Large intestine (tissue), 3 donors: ENCODE measurements around the gene ADGRB3. TPM values are rescaled to one million over a fixed set of nuclear protein-coding genes. Genes with fewer than 3 reads are reported as not detected.

Experiments used
- DNase-seq, 2 donors: peaks; one replicate each; pipeline versions ENCODE4 v3.0.0 to v3.0.0-alpha.2; 2013
- H3K27ac ChIP-seq: one replicate; pipeline ENCODE4 v1.5.1; 2013; ENCODE audit warnings: low read length
- H3K27me3 ChIP-seq: 2 replicates; pipeline ENCODE4 v1.6.1; 2013; ENCODE audit warnings: low read length; ENCODE audit not compliant: control insufficient read depth, insufficient read depth
- H3K36me3 ChIP-seq: 2 replicates; pipeline ENCODE4 v1.6.1; 2013; ENCODE audit warnings: low read length; ENCODE audit not compliant: control insufficient read depth, insufficient read depth
- H3K4me1 ChIP-seq: one replicate; pipeline ENCODE4 v1.6.1; 2013; ENCODE audit warnings: low read length; ENCODE audit not compliant: control insufficient read depth, insufficient read depth
- H3K4me3 ChIP-seq: one replicate; pipeline ENCODE4 v1.5.1; 2013; ENCODE audit warnings: low read length
- H3K9me3 ChIP-seq: one replicate; pipeline ENCODE4 v1.6.1; 2013; ENCODE audit warnings: mild to moderate bottlenecking, low read depth, low read length, moderate library complexity; ENCODE audit not compliant: control insufficient read depth
- WGBS: methylation state at CpG from one replicate; pipeline ENCODE4 v1.1.5; 2013; ENCODE audit warnings: low lambda C conversion rate; ENCODE audit not compliant: insufficient coverage; 5-methylcytosine and 5-hydroxymethylcytosine counted together
- polyA plus RNA-seq: library from polyadenylated mRNA; unstranded; fragments of 120-200 nt; gene quantifications from one replicate; pipeline ENCODE4 v1.2.1, GENCODE V29; 2013

Gene ADGRB3
- polyA plus RNA-seq, 1 donor: 8.3 TPM

DNA sequence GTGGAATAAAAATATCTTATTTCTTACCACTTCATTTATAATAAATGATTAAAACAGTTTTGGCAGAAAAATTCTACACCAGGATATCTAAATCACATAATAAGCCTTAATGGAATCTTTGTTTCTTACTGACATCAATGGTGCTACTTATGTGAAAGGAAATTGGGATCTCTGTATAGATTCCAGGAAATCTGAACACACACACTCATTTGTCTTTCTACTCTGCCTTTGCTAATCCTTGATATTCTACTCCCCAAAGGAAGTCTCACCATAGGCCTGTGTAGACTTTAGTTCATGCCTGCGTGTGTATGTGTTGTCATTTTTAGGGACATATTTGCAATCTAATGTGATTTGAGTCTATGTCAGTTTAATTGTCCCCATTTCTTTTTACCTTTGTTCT is 7.9 kb downstream of the ADGRB3 start:
- H3K9me3 ChIP-seq: no peaks in the 10 kb centered on the region
- no peak overlapping the region for H3K4me3 ChIP-seq
- no peaks in the 10 kb centered on the region for H3K36me3 ChIP-seq
- DNase-seq: no peak
- H3K4me1 ChIP-seq: no peaks in the 10 kb centered on the region
- H3K27me3 ChIP-seq: peaks cover 4% of the 10 kb centered on the region
- no CpG with 5 or more reads among the region's 1 CpG for whole genome bisulfite sequencing
- H3K27ac ChIP-seq: no peak overlapping the region

DNA sequence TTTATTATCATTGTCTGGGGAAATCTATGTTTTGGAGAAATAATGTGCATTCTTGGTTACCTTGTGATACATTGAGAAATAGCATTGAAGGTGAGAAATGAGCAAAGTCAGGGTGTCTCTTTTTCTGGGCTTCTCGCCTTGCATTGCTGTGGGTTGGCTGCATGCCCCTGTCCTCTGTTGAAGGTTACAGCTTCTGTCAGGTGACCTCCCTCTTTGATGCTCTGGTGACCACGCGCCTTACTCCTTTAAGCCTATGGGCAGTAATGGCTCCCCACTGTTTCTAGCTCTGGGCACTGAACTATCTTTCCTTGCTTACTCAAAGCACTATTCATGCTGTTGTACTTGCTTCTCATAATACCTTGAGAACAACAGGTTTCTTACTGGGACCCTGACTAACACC is 14.6 kb downstream of the ADGRB3 start:
- H3K9me3 ChIP-seq: no peaks in the 10 kb centered on the region
- DNase-seq: no peak
- no peaks in the 10 kb centered on the region for H3K4me1 ChIP-seq
- H3K27ac ChIP-seq: no peak overlapping the region
- no peaks in the 10 kb centered on the region for H3K27me3 ChIP-seq
- 80% methylated on average over 1 of the region's 3 CpGs for WGBS
- H3K36me3 ChIP-seq: no peaks in the 10 kb centered on the region
- H3K4me3 ChIP-seq: no peak overlapping the region

DNA sequence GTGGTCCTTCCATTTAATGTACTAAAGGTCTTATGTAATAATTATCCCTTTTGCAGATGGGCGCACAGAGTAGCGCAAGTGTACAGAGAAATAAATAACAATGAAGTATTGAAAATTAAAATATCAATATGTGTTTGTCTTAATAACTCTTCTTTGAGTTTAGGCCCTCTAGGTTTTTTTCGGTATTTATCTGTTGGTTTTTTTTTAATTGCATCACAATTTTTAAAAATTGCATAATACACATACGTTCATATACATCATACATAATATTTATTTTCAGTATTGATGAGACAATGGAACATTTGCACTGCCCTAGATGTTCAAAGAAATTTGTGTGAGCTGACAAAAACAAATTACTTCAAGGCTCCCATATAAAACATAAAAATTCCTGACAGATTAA is 15.1 kb downstream of the ADGRB3 start:
- no peaks in the 10 kb centered on the region for H3K36me3 ChIP-seq
- H3K9me3 ChIP-seq: no peaks in the 10 kb centered on the region
- no peak overlapping the region for H3K27ac ChIP-seq
- no peaks in the 10 kb centered on the region for H3K4me1 ChIP-seq
- 93% methylated on average over 3 of the region's 4 CpGs for WGBS
- no peaks in the 10 kb centered on the region for H3K27me3 ChIP-seq
- no peak overlapping the region for H3K4me3 ChIP-seq
- no peak for DNase-seq

DNA sequence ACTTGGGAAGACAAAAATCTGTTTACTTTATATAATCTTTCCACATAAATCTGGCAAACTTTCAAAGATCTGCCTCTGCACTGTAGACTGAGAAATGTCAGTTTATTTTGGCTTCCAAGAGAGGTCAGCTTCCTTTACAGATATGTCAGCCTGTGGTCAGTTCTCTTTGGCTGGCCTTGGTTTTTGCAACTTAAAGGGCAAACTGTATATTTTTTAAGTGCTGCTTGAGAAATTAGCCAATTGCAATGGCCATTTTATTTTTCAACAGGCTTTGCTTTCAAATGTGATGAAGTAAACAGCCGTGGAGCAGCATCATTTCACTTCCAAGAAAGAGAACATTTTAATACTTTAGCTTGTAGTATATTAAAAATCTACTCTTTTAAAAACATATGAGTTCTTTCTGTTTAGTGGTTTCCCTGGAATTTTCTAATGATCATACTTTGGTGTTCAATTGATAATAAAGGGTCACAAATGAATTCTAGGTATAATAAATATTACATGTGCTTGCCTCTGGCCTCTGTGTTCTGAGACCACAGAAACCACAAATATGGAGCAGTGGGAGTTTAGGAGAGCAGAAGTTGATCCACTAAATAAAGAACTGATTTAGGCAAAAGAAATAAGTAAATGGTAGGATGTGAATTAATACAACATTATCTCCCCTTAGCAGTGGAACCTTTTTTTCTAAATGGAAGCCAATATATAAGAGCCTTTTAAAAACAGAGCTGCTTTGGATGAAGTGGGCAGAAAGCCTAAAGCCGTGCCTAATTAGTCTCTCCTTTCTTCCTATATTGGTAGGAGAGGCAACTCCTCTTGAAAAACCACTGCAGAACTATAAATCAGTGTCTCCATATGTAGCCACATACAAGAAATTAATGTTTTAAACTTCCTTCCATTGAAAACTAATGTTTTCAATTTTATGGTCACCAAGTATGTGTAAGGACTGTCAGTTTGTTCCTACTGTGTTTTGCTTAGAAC is 16.2 kb downstream of the ADGRB3 start:
- DNase-seq: no peak

DNA sequence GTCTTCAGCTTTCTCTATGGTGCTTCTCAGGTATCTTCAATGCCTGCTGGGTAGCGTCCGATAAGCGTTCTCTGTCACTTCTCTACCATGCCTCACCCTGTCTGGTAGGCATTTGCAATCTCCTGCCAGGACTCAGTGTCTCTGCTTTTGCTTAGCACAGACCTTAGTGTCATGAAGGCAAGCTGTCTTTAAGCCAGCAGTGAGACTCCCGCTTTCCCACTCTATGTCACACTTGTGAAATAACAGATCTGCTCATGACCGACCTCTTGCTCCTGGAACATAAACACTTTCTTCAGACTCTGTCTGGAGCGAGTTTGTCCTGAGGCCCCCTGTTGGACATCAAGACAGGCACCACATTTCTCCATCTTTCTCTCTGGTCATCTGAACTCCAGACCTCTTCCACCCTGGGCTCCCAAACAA is 17.0 kb downstream of the ADGRB3 start:
- H3K9me3 ChIP-seq: no peaks in the 10 kb centered on the region
- WGBS: 100% methylated on average over 1 of the region's 6 CpGs
- no peaks in the 10 kb centered on the region for H3K27me3 ChIP-seq
- no peaks in the 10 kb centered on the region for H3K4me1 ChIP-seq
- H3K27ac ChIP-seq: no peak overlapping the region
- H3K36me3 ChIP-seq: no peaks in the 10 kb centered on the region
- no peak overlapping the region for H3K4me3 ChIP-seq
- DNase-seq: no peak

More for the DNA sequence above, 16.2 kb downstream of the ADGRB3 start:
- no peak overlapping the region for H3K27ac ChIP-seq
- no peaks in the 10 kb centered on the region for H3K4me1 ChIP-seq
- no peaks in the 10 kb centered on the region for H3K36me3 ChIP-seq
- no peaks in the 10 kb centered on the region for H3K9me3 ChIP-seq
- WGBS: no CpG with 5 or more reads among the region's 2 CpGs
- no peak overlapping the region for H3K4me3 ChIP-seq
- H3K27me3 ChIP-seq: no peaks in the 10 kb centered on the region

DNA sequence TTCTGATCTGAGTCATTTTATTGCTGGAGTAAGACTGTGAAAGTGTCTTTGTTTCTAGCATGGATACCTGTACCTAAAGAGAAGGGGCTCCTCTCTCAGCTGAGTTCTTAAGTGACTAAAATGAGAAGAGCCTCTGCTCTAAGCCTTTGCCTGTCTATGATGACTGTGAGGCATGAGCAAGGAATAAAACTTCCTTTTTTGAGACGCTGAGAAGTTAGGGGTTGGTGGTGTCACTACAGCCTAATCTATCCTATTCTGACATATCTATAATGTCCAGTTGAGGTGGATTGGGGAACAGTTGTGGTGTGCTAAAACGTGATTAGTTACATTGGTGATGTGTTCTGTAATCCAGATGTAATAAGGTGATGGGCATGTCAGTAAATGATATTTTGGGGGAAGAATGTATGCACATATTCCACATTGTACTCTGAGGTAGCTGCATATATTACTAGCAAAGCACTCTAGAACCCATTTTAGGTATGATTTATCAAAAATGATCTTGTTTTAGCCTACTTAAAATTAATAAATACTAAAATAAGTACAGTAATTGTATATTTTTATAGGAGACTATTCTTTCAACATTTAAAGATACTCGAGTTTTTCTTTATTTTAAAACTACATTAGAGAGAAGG is 18.1 kb downstream of the ADGRB3 start:
- Histone ChIP-seq H3K27me3 (no peaks in the 10 kb centered on the region), H3K4me3 (no peak overlapping the region), H3K4me1 (no peaks in the 10 kb centered on the region), H3K9me3 (no peaks in the 10 kb centered on the region), H3K36me3 (no peaks in the 10 kb centered on the region), H3K27ac (no peak overlapping the region)
- no peak for DNase-seq
- 67% methylated on average over 1 of the region's 3 CpGs for WGBS

DNA sequence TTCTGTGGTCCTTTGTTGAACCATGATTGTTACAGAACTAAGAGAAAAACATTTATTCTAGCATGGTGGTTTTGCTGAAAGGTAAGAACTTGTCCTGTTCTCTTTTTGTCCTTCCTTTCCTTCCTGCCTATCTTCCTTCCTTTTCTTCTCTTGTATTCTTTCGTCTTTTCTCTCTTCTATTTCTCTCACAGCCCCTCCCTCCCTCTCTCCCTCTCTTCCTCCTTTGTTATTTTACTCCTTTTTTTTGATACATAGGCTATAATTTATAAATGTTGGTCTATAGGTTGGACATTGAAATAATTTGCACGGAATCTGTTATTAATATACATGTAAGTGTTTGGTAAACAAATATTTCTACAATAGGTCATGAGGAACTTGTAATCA is 18.6 kb downstream of the ADGRB3 start:
- DNase-seq: no peak
- Histone ChIP-seq H3K27ac (no peak overlapping the region), H3K4me1 (no peaks in the 10 kb centered on the region), H3K9me3 (no peaks in the 10 kb centered on the region), H3K27me3 (no peaks in the 10 kb centered on the region), H3K36me3 (no peaks in the 10 kb centered on the region), H3K4me3 (no peak overlapping the region)
- WGBS: 53% methylated on average over 1 of the region's 2 CpGs

DNA sequence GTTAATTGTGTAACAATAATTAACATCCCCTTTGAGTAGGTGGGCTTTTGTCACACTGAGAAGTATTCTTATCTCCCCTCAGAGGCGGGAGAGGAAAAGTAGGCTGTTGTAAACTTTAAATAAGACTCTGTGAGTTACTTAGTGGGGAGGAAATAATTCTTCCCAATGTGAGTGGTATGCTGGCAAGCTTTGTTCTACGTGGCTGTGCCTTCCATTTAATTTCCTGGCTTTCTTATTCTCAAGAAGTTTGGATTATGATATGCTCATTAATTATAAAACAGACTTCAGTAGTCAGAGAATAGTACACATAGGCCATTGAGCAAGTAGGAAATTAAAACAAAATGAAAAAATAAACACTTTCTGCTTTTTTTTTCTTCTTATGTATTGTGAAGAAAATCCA is 19.1 kb downstream of the ADGRB3 start:
- no peaks in the 10 kb centered on the region for H3K36me3 ChIP-seq
- 17% methylated on average over 1 of the region's 2 CpGs for WGBS

DNA sequence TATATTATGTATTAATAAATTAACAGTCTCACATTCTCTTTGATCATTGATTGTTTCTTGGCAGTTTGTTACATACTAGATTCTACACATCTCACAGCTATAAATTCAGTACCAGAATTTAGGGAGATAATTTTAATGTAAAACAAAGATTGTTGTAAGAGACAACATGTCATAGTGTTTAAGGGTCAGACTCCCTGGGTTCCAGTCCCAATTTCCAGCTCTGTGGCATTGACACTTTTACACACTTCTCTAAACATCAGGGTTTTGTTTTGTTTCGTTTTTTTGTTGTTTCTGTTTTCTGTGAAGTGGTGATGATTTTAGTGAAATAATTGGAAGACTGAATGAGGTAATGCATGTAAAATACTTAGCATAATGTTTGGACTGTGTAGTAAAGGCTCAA is 19.9 kb downstream of the ADGRB3 start:
- no peaks in the 10 kb centered on the region for H3K4me1 ChIP-seq
- H3K27me3 ChIP-seq: no peaks in the 10 kb centered on the region
- H3K4me3 ChIP-seq: no peak overlapping the region
- H3K27ac ChIP-seq: no peak overlapping the region
- no CpG with 5 or more reads among the region's 1 CpG for WGBS
- H3K36me3 ChIP-seq: no peaks in the 10 kb centered on the region
- no peaks in the 10 kb centered on the region for H3K9me3 ChIP-seq
- no peak for DNase-seq

More for the DNA sequence above, 19.1 kb downstream of the ADGRB3 start:
- no peaks in the 10 kb centered on the region for H3K27me3 ChIP-seq
- H3K4me1 ChIP-seq: no peaks in the 10 kb centered on the region
- no peak for DNase-seq
- H3K4me3 ChIP-seq: no peak overlapping the region
- no peak overlapping the region for H3K27ac ChIP-seq
- H3K9me3 ChIP-seq: no peaks in the 10 kb centered on the region

DNA sequence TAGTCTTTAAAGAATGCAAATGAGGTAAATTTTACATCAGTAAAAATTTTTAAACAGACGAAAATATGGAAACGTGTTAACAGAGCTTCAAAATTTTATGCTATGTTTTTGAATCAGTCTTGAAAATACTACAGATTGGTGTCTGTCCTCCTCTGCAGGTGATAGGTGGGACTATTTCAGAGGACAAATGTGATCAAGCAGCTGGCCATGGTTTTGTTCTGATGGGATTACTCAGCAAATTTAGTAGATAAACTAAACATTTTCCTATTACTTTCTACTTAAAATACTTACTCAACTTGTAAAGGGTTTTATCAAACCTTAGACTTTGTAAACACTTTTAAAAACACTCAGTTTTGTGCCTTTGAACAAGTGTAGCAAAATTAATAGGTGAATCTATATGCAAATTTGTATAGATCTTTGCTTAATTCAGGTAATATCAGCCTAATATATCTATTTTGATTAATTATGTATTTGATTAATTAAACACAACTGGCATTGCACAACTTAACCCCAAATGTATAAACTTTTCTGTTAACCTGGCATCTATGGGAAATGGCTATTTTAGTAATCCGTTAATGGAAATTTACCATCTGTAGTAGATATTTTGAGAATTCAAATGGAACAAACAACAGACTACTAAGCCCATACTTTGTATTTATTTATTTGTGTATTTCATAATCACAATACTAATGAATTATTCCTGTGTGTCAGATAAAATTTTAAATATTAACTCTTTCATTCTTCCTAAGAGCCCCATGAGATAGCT is 22.5 kb downstream of the ADGRB3 start:
- Histone ChIP-seq H3K27ac (no peak overlapping the region), H3K27me3 (no peaks in the 10 kb centered on the region), H3K4me1 (no peaks in the 10 kb centered on the region), H3K4me3 (no peak overlapping the region), H3K9me3 (no peaks in the 10 kb centered on the region), H3K36me3 (no peaks in the 10 kb centered on the region)
- DNase-seq: no peak
- 76% methylated on average over 3 of the region's 3 CpGs for WGBS
